GM21576 (cell line): Measurements from ENCODE around the gene GRK3.
"Not testable (repeated sequence)": the region's sequence is repeated elsewhere in the genome, so short reads cannot be mapped to it uniquely, and the experiment has no call there.

ENCODE experiments used
- ATAC-seq: cut with Tn5 transposase; IDR thresholded peaks from one replicate; pipeline ENCODE4 v1.9.1; 2021; ENCODE audit warnings: mild to moderate bottlenecking, moderate library complexity; ENCODE audit not compliant: unreplicated experiment

GRK3 gene

GRCh38 chr22:25564320-25564978, at the start of gene GRK3:
Gene GRK3 (plus strand): TSS chr22:25564675. CDS start chr22:25565041, 366 bp downstream.
- peak; percentile 37 for ATAC-seq

GRCh38 chr22:25518000-25518663, 46.3 kb upstream of the GRK3 start:
- no peak for ATAC-seq

DNA sequence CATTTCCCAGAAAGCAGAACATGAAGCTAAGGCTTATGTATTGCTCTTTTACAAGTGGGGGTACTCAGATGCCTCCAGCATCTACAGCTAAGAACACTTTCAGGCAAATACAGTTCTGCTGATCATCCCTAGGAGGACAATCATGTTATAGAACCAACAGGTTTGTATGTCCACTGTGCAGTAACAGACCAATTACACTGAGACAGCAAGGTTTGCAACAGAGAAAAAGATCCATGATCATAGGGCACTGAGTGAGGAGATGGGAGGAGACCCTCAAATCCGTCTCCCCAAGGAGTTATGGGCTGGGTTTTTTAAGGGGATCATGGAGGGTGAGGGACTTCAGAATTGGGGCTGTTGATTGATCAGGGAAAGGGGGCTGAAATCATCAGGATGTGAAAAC, 39.1 kb upstream of the GRK3 start:
- ATAC-seq = no peak

DNA sequence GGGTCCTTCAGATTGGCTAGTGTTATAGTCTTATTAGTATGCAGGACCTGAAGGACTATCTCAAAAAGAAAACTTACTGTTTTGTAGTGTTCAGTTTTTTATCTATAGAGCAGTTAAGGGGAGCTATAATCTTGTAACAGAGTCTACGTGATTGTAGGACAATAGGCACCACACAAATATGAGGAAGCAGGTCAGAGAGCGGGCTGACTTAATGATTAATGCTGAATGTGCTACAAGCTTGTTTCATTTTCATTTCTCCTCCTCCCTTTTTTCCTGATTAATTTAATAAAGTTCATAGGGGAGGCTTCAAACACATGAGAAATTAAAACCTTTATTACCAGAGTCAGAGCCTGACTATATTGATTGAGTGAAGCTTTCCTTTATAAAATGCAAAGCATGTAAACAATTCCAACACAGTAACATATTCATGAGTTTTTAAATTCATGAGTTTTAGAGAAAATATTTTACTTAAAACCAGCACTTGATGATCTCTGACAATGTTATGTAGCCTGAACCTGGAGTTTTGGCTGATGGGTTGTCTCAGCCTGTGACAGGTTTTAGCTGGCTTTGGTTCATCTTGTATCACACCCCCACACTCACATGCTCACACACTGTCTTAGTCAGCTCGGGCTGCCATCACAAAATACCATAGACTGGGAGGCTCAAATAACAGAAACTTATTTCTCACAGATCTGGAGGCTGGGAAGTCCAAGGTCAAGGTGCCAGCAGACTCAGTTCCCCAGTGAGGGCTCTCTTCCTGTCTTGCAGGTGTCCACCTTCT, 38.5 kb upstream of the GRK3 start:
- not testable (repeated sequence) for ATAC-seq

DNA sequence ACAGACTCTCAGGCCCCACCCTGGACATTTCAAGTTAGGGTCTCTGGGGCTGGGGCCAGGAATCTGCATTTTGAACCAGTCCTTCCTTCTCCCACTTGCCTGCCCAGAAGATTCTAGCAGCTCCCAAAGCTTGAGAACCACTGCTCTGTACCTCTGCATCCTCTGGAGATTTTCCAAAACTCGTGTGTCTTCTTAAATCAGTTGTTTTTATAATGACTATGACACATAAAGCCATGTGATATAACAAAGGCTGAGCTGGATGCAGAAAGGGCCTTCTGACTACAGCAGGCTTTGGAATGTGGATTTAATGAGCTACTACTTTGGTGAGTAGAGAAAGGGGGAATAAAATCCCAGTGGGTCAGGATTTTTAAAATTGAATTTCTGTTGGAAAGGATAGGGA, 37.5 kb upstream of the GRK3 start:
- not testable (repeated sequence) for ATAC-seq

- ATAC-seq = not testable (repeated sequence)
Measured at GRCh38 chr22:25528068-25528467, 36.4 kb upstream of the GRK3 start.

DNA sequence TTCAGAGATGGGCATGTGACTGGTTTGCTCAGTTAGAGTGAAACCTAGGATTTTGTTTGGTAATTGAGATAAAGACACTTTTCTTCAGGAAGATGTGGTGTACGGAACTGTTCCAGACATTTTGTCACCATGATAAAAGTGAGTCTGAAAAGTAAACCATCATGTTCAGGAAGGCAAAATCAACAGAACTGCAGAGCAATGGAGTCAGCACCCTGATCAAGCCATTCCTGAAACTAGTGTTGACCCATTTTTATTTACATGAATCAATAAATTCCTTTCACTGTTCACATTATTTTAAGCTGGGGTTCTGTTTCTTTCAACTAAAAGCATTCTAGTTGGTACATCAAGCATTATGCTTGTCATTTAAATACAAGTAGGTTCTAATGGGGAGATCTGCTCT, 35.4 kb upstream of the GRK3 start:
- not testable (repeated sequence) for ATAC-seq

- not testable (repeated sequence) for ATAC-seq
Measured at GRCh38 chr22:25529541-25530137, 34.8 kb upstream of the GRK3 start.

DNA sequence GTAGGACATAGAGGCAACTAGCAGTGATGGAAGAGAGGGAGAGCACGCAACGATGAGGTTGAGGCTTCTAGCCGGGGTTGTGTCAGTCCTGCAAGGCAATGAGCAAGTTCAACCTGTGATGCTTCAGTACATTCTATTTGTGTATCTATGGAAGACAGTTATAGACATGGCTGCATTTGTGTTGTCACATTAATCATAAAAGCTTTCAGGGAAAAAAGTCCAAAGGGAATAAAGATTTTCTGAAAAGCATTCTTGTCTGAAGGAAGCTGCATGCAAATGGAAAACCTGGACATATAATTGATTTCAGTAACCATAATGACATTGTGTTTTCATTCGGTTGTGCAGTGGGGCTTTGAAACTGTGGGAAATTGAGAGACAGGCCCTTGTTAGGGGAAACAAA, 32.8 kb upstream of the GRK3 start:
- ATAC-seq = not testable (repeated sequence)

GRCh38 chr22:25534724-25535123, 29.8 kb upstream of the GRK3 start:
- no peak for ATAC-seq

GRCh38 chr22:25536589-25536988, 27.9 kb upstream of the GRK3 start:
- no peak for ATAC-seq

DNA sequence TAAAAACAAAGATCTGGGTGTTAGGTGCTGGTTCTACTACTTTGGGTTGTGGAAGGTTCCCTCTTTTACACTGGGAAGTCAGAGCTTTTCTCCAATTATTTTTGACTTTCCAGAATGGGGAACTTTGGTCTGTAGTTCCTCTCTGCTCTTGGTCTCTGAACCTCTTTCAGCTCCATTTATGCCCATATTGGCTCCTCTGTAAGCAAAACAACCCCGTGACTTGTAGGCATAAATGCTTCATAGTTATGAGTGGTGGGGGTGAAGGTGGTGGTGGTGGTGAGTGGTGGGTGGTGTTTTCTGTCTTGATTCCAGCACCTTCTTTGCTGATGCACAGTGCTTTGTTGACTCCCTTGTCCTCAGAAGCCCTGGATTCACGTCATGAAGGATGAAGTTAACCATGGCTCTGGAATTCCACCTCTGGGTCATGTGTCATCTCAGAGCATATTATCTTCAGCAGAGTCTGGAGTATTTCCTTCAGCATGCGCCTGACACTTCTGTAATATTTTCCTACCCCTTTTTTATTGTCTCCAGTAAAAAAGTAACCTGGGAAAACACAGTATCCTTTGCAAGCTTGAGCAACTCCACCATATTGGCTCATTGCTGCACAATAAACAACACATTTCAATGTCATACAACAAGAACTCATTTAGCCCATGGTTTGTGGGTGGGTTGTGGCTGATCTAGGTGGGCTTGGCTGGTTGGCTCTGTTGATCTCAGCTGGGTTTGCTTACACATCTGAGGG, 24.1 kb upstream of the GRK3 start:
- ATAC-seq = no peak

DNA sequence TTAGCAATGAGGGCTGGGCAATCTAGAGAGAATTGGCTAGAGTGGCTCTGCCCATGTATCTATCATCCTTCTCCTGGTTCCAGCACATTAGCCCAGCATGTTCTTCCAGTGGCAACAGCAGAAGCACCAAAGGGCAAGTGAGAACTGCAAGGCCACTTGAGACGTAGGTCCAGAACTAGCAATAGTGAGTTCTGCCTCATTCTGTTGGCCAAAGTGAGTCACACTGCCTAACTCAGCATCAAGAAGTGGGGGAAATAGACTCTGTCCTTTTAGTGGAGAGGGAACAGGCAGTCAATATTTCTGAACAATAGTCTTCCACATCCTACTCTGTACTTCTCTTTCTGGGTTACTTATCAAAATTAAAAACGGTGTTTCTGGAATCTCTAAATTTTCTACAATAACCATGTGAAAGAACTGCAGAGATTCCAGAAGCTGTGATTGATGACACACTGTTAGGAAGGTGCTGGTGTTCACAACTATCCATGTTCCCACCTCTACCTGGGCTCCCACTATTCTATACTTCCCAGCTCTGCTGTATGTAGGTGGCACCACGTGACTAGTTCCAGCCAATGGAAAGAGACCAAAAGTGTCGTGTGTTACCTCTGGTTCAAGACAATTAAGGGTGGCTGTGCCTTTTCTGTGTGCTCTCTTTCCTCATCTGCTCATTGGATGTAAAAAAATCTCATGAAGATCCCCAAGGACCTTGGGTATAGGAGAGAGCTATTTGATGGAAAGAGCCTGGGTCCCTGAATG, 23.4 kb upstream of the GRK3 start:
- ATAC-seq = no peak

- ATAC-seq = no peak
Measured at GRCh38 chr22:25542191-25542590, 22.3 kb upstream of the GRK3 start.

GRCh38 chr22:25542720-25543402, 21.6 kb upstream of the GRK3 start:
- ATAC-seq = no peak

GRCh38 chr22:25545146-25545545, 19.3 kb upstream of the GRK3 start:
- ATAC-seq = no peak

GRCh38 chr22:25545672-25546071, 18.8 kb upstream of the GRK3 start:
- no peak for ATAC-seq

- no peak for ATAC-seq
Measured at GRCh38 chr22:25546242-25546641, 18.2 kb upstream of the GRK3 start.

- ATAC-seq = no peak
Measured at GRCh38 chr22:25546751-25547150, 17.7 kb upstream of the GRK3 start.
